Choroid plexus epithelial cell (primary cell): Measurements from ENCODE around the gene IQCH.

ENCODE experiments used
- DNase-seq: peaks from one replicate; pipeline ENCODE4 v3.0.0-alpha.2; 2010; ENCODE audit warnings: low read depth
- H3K4me3 ChIP-seq: 2 replicates; pipeline ENCODE4 v1.5.1; 2011; ENCODE audit warnings: low read depth, mild to moderate bottlenecking, control low read depth, low read length, moderate library complexity
- TF ChIP-seq, protein P1 (sequence below): conservative IDR thresholded peaks from 2 replicates; pipeline ENCODE4 v1.5.1; 2011; ENCODE audit warnings: low read depth, mild to moderate bottlenecking, control low read depth, inconsistent platforms, low read length, moderate library complexity

Gene IQCH

DNA sequence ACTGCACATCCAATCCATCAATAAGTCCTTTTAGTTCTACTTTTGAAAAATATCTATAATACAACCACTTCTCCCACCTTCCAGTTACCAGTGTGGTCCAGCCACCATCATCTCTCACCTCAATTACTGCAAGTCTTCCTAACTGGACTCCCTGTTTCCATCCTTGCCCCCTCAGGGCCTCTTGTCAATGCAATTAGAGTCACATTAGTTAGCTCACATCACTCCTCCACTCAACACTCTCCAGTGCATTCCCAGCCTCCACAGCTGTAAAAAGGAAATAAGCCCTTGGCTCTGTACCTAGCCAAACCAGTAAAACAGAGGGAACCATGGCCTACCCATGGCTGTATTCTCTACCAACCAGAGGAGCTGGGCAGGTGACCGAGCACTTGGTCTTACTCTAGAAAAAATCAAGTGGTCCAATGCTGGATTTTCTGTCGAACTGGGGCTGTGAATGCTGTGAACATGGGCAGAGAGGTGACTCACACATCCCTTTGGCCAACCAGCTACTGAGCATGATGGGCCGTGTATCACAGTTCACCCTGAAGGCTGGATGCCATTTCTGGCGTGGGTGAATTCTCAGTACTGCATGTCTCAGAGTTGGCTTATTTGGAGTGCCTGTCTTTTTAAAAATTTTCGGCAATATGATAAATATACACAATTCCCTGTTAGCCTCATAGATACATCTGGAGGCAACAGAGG lies 203.9 kb downstream of the IQCH start:
- DNase-seq: no peak
- H3K4me3 ChIP-seq: no peak overlapping the region
- TF ChIP-seq, protein P1, sequence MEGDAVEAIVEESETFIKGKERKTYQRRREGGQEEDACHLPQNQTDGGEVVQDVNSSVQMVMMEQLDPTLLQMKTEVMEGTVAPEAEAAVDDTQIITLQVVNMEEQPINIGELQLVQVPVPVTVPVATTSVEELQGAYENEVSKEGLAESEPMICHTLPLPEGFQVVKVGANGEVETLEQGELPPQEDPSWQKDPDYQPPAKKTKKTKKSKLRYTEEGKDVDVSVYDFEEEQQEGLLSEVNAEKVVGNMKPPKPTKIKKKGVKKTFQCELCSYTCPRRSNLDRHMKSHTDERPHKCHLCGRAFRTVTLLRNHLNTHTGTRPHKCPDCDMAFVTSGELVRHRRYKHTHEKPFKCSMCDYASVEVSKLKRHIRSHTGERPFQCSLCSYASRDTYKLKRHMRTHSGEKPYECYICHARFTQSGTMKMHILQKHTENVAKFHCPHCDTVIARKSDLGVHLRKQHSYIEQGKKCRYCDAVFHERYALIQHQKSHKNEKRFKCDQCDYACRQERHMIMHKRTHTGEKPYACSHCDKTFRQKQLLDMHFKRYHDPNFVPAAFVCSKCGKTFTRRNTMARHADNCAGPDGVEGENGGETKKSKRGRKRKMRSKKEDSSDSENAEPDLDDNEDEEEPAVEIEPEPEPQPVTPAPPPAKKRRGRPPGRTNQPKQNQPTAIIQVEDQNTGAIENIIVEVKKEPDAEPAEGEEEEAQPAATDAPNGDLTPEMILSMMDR: no peak

DNA sequence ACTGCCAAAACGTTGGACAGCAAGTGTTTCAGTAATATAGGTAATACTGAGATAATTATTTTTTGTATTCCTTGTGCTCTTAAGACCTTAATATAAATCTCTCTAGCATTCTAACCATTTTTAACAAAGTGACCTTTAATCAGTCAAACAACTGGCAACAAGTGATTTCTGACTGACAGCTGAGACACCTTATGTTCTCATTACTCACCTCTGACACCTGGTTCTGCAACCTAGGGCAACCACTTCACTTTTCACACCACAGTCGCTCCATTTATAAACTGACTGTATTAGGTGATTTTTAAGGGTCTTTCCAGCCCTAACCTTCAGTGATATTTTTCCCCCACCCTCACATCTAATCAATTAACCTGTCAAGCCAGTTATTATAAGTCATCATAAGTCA lies 205.9 kb downstream of the IQCH start:
- no peak for DNase-seq
- H3K4me3 ChIP-seq: no peak overlapping the region
- TF ChIP-seq, protein P1: no peak

DNA sequence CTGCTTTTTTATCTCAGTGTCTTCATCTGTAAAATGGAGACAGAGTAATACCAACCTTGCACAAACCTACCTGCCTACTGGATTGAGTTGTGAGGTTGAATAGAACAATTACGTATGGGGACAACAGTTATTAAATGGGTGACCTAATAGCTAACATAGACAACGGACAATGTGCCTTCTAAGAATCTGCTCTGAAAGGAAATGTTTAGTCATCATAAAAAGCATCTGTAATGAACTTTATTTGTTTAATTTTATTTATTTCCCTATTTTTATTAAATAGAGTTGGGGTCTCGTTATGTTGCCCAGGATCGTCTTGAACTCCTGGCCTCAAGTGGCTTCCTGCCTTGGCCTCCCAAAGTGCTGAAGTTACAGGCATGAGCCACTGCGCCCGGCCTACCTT lies 207.1 kb downstream of the IQCH start:
- no peak for DNase-seq
- no peak overlapping the region for H3K4me3 ChIP-seq
- TF ChIP-seq, protein P1: no peak

DNA sequence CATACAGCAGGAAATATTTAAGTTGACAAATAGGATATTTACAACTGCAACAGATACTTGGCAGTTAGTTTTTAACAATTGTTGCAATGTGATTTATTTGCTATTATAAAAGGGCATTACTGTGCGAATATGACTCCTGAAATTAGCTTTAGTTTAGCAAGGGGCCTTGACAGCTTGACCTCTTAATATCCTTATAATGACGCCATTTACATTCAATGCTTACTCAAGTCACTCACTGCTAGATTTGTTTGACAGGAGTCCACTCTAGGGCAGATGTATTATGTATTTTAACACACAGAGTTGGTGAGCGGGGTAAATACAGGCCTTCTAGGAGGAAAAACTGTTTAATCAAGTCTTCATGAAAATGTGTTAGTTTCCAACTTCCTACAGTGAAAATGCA lies 208.3 kb downstream of the IQCH start:
- DNase-seq: no peak
- no peak overlapping the region for H3K4me3 ChIP-seq
- TF ChIP-seq, protein P1: no peak

DNA sequence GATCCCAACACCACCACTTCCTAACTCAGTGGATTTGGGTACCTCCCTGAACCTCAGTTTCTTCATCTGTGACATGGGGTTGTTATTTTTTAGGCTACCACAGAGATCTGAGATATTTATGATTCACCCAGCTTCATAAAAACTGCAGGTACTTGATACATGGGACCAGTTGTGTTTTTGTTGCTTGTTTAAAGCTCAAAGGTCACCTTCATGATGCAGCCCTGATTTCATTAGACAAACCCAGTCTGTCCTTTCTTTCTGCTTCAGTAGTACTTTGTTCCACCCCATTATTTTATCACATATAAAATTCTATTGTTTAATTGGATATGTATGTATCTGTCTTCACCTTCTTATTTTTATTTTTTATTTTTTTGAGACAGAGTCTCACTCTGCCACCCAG lies 208.9 kb downstream of the IQCH start:
- no peak overlapping the region for H3K4me3 ChIP-seq
- TF ChIP-seq, protein P1: no peak
- DNase-seq: no peak

DNA sequence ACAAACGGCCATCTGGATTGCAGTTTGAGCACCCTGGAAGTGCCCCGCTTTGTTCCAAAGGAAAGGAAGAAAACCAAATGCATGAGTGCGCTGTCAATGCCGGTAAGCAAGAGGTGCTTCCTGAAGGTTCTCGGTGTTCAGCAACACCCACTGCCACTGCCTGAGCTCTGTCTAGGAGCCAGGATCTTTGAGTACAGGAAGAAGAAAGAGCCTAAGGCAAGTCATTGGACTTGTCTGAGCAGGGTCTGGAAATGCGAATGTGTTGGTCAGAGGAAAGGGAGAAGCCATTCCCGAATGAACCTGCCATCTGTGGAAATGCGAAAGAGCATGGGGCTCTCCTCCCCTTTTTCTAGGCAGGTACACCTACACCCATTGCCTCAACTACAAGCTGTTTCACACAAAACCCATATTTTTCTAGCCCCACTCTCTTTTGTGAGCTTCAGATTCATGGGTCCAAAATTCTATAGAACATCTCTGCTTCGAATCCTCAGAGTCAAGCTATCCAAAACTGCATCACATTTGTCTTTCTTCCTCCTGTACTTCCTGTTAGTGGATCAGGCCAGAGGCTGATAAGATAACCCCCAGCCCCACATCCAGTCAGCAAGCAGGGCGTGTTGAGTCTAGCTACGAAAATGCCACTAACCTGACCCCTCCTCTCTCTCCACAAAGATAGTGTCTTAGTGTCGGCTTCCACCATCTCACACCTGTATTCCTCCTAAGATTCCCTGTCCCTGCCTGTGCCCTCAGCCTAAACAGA lies 210.8 kb downstream of the IQCH start:
- no peak overlapping the region for H3K4me3 ChIP-seq
- DNase-seq: no peak
- TF ChIP-seq, protein P1: no peak
